ENCODE measurements around the gene PGBD5.

GRCh38 chr1:230285351-230285750 lies 140.8 kb downstream of the PGBD5 start:
- TF ChIP-seq CTCF (IDR thresholded peaks at IDR 0.05), result no peak
- TF ChIP-seq ZFX (IDR thresholded peaks at IDR 0.05; ENCODE audit: borderline replicate concordance), result no peak

Measured in 22Rv1 (cell line).